ENCODE measurements around the gene GCSH. TPM values are rescaled to one million over a fixed set of nuclear protein-coding genes. Genes with fewer than 3 reads are reported as not detected.
A peak's percentile ranks its signal among the peaks of the same experiment; 100 is the strongest.

The GCSH gene
- total RNA-seq, 1 experiment from 2014 or later = 51.7 TPM

- Histone ChIP-seq H3K79me2 (ENCODE audit: low read depth) (no peaks in the 10 kb centered on the region), H4K20me1 (ENCODE audit: insufficient read depth) (no peaks in the 10 kb centered on the region), H3K4me3 (no peak overlapping the region), H3K36me3 (ENCODE audit: low read depth) (no peaks in the 10 kb centered on the region), H3K9me2 (ENCODE audit: insufficient read depth) (no peaks in the 10 kb centered on the region), H3K4me2 (no peak overlapping the region), H3K4me1 (replicated peaks; ENCODE audit: insufficient read depth) (peaks cover 58% of the 10 kb centered on the region), H3K9me3 (ENCODE audit: insufficient read depth, low read depth) (no peaks in the 10 kb centered on the region), H3K27ac (peak overlapping the region; percentile 98), H2AFZ (no peak overlapping the region), H3K27me3 (ENCODE audit: insufficient read depth, low read depth) (no peaks in the 10 kb centered on the region), H3F3A (ENCODE audit: insufficient read depth, low read depth) (peaks cover 33% of the 10 kb centered on the region)
- TF ChIP-seq CTCF (conservative IDR thresholded peaks at IDR 0.05) (peak; percentile 58), EZH2 (IDR thresholded peaks at IDR 0.05; ENCODE audit: low read depth) (no peak)
- intact Hi-C loops (cut with micrococcal nuclease; ENCODE audit: unreplicated experiment) = loop anchor here (5.0 kb wide), 1 partner anchor 104 kb away; the partner anchor contains the start of gene ATMIN
- no TSS peak for BruUV-seq (replicated peaks)
- ChIA-PET CTCF (interaction anchor here (0.5 to 0.8 kb wide), 5 partner anchors 27 to 262 kb away, joined by 3 to 5 read pairs (median 4); no protein-coding TSS in a partner anchor), POLR2A (ENCODE audit: unreplicated experiment) (no interaction called here)
- DNase-seq = peak in 1 of 2 experiments; percentile 19
These were observed 45.0 kb upstream of the GCSH start for GRCh38 chr16:81140930-81141780.

GRCh38 chr16:81138831-81139557, 42.8 kb upstream of the GCSH start:
- DNase-seq = peak in 1 of 2 experiments; percentile 25
- no peak overlapping the region for H3K4me2 ChIP-seq
- no peak overlapping the region for H3K27ac ChIP-seq
- no peak overlapping the region for H3K4me3 ChIP-seq
- ChIA-PET CTCF (interaction anchor here (0.6 to 0.7 kb wide), 4 partner anchors 66 to 727 kb away, joined by 3 to 10 read pairs (median 5); no protein-coding TSS in a partner anchor), POLR2A (ENCODE audit: unreplicated experiment) (interaction anchor here (0.7 kb wide), 1 partner anchor 64 kb away, joined by 9 read pairs; no protein-coding TSS in a partner anchor)
- no peaks in the 10 kb centered on the region for H3K9me2 ChIP-seq (ENCODE audit: insufficient read depth)
- BruUV-seq (replicated peaks) = no TSS peak
- H3K79me2 ChIP-seq (ENCODE audit: low read depth) = no peaks in the 10 kb centered on the region
- peaks cover 27% of the 10 kb centered on the region for H3F3A ChIP-seq (ENCODE audit: insufficient read depth, low read depth)
- H3K9me3 ChIP-seq (ENCODE audit: insufficient read depth, low read depth) = no peaks in the 10 kb centered on the region
- no peaks in the 10 kb centered on the region for H3K36me3 ChIP-seq (ENCODE audit: low read depth)
- peaks cover 46% of the 10 kb centered on the region for H3K4me1 ChIP-seq (replicated peaks; ENCODE audit: insufficient read depth)
- intact Hi-C loops (cut with micrococcal nuclease; ENCODE audit: unreplicated experiment) = no loop called here
- H2AFZ ChIP-seq = no peak overlapping the region
- no peaks in the 10 kb centered on the region for H3K27me3 ChIP-seq (ENCODE audit: insufficient read depth, low read depth)
- H4K20me1 ChIP-seq (ENCODE audit: insufficient read depth) = no peaks in the 10 kb centered on the region
- TF ChIP-seq CTCF (conservative IDR thresholded peaks at IDR 0.05) (no peak), EZH2 (IDR thresholded peaks at IDR 0.05; ENCODE audit: low read depth) (no peak)

GRCh38 chr16:81137754-81138153, 41.6 kb upstream of the GCSH start:
- no peak overlapping the region for H2AFZ ChIP-seq
- ChIA-PET CTCF (no interaction called here), POLR2A (ENCODE audit: unreplicated experiment) (no interaction called here)
- H3K4me1 ChIP-seq (replicated peaks; ENCODE audit: insufficient read depth) = peaks cover 40% of the 10 kb centered on the region
- TF ChIP-seq EZH2 (IDR thresholded peaks at IDR 0.05; ENCODE audit: low read depth) (no peak), CTCF (conservative IDR thresholded peaks at IDR 0.05) (no peak)
- BruUV-seq (replicated peaks) = no TSS peak
- no peaks in the 10 kb centered on the region for H3K36me3 ChIP-seq (ENCODE audit: low read depth)
- no peaks in the 10 kb centered on the region for H3K9me3 ChIP-seq (ENCODE audit: insufficient read depth, low read depth)
- H3K4me3 ChIP-seq = no peak overlapping the region
- no peaks in the 10 kb centered on the region for H3K27me3 ChIP-seq (ENCODE audit: insufficient read depth, low read depth)
- no peak overlapping the region for H3K27ac ChIP-seq
- H4K20me1 ChIP-seq (ENCODE audit: insufficient read depth) = no peaks in the 10 kb centered on the region
- peaks cover 14% of the 10 kb centered on the region for H3F3A ChIP-seq (ENCODE audit: insufficient read depth, low read depth)
- H3K4me2 ChIP-seq = no peak overlapping the region
- H3K9me2 ChIP-seq (ENCODE audit: insufficient read depth) = no peaks in the 10 kb centered on the region
- intact Hi-C loops (cut with micrococcal nuclease; ENCODE audit: unreplicated experiment) = no loop called here
- no peak for DNase-seq
- no peaks in the 10 kb centered on the region for H3K79me2 ChIP-seq (ENCODE audit: low read depth)
